PC-9 (cell line): ENCODE results near the gene LIPG. TPM values are rescaled to one million over a fixed set of nuclear protein-coding genes. Genes with fewer than 3 reads are reported as not detected.

ENCODE experiments used
- BruUV-seq: library from RNA; stranded (reverse); fragments of 400-500 nt; replicated peaks from 2 replicates; lab custom pipeline; 2021; lab: Mats Ljungman, UMichigan
- CTCF ChIA-PET: fragments of 300-600 bp; sonication (Branson Sonifier 250); formaldehyde crosslinking; loops from one replicate; lab custom pipeline; 2022; ENCODE audit warnings: antibody characterized with exemption; lab: Charles Lee
- POLR2A ChIA-PET: fragments of 300-600 bp; sonication (Branson Sonifier 250); formaldehyde crosslinking; loops from one replicate; lab custom pipeline; 2022; ENCODE audit warnings: antibody characterized with exemption; ENCODE audit not compliant: unreplicated experiment; lab: Charles Lee
- DNase-seq, 2 experiments: peaks; one replicate each; pipeline versions ENCODE4 v3.0.0 to v3.0.0-alpha.2; 2015 to 2022; ENCODE audit warnings: mixed read lengths in 1 of 2
- H2AFZ ChIP-seq: fragments of 200-600 bp; sonication (generic); 2 replicates; pipeline ENCODE4 v1.8.1; 2017; ENCODE audit warnings: antibody characterized with exemption
- H3F3A ChIP-seq: fragments of 200-600 bp; sonication (generic); 2 replicates; pipeline ENCODE4 v1.8.1; 2017; ENCODE audit warnings: antibody characterized with exemption, mild to moderate bottlenecking, low read depth; ENCODE audit not compliant: insufficient read depth
- H3K27ac ChIP-seq: fragments of 200-600 bp; sonication (generic); 2 replicates; pipeline ENCODE4 v1.6.1; 2016; ENCODE audit warnings: mixed run types
- H3K27me3 ChIP-seq: fragments of 200-600 bp; sonication (generic); 2 replicates; pipeline ENCODE4 v1.6.1; 2016; ENCODE audit warnings: low read depth, mixed run types; ENCODE audit not compliant: insufficient read depth
- H3K36me3 ChIP-seq: fragments of 200-600 bp; sonication (generic); 2 replicates; pipeline ENCODE4 v1.6.1; 2016; ENCODE audit warnings: low read depth, mixed run types
- H3K4me1 ChIP-seq: fragments of 200-600 bp; sonication (generic); replicated peaks from 2 replicates; pipeline ENCODE4 v1.6.1; 2016; ENCODE audit warnings: mixed run types; ENCODE audit not compliant: insufficient read depth
- H3K4me2 ChIP-seq: fragments of 200-600 bp; sonication (generic); 2 replicates; pipeline ENCODE4 v1.6.1; 2017; ENCODE audit warnings: mixed run types
- H3K4me3 ChIP-seq: fragments of 200-600 bp; sonication (generic); 2 replicates; pipeline ENCODE4 v1.6.1; 2016; ENCODE audit warnings: mixed run types
- H3K79me2 ChIP-seq: fragments of 200-600 bp; sonication (generic); 2 replicates; pipeline ENCODE4 v1.6.1; 2017; ENCODE audit warnings: low read depth, mixed run types
- H3K9me2 ChIP-seq: fragments of 200-600 bp; sonication (generic); 2 replicates; pipeline ENCODE4 v1.8.1; 2017; ENCODE audit warnings: mild to moderate bottlenecking; ENCODE audit not compliant: insufficient read depth
- H3K9me3 ChIP-seq: fragments of 200-600 bp; sonication (generic); 2 replicates; pipeline ENCODE4 v1.8.1; 2016; ENCODE audit warnings: low read depth; ENCODE audit not compliant: insufficient read depth
- H4K20me1 ChIP-seq: fragments of 200-600 bp; sonication (generic); 2 replicates; pipeline ENCODE4 v1.8.1; 2017; ENCODE audit not compliant: insufficient read depth
- CTCF ChIP-seq: fragments of 200-600 bp; sonication (generic); conservative IDR thresholded peaks from 2 replicates; pipeline ENCODE4 v1.6.1; 2017; ENCODE audit warnings: mixed run types, antibody characterized with exemption, mild to moderate bottlenecking, moderate library complexity
- EZH2 ChIP-seq: fragments of 200-600 bp; sonication (generic); IDR thresholded peaks from 2 replicates; pipeline ENCODE4 v1.8.0; 2017; ENCODE audit warnings: antibody characterized with exemption, low read depth
- intact Hi-C: fragments of 100-400 bp; cut with micrococcal nuclease; formaldehyde crosslinking; loops from one replicate; pipeline ENCODE4 v1.10.0; 2022; ENCODE audit not compliant: unreplicated experiment
- total RNA-seq: library from RNA; stranded (reverse); gene quantifications from 2 replicates; pipeline ENCODE4 v1.2.3, GENCODE V29; 2021

The LIPG gene
- total RNA-seq, 1 experiment from 2014 or later: 30.9 TPM

GRCh38 chr18:49591271-49591670 lies 29.4 kb downstream of the LIPG start:
- intact Hi-C loops: no loop called here
- CTCF ChIA-PET: no interaction called here

GRCh38 chr18:49591775-49592174 lies 29.9 kb downstream of the LIPG start:
- H3K27ac ChIP-seq: no peak overlapping the region
- no peak overlapping the region for H2AFZ ChIP-seq
- no peak overlapping the region for H3K4me3 ChIP-seq
- peaks cover 4% of the 10 kb centered on the region; the same call in 1 of the 2 replicates for H3K36me3 ChIP-seq
- peaks cover 7% of the 10 kb centered on the region; the same call in 1 of the 2 replicates for H3F3A ChIP-seq
- H3K9me3 ChIP-seq: no peaks in the 10 kb centered on the region
- intact Hi-C loops: no loop called here
- POLR2A ChIA-PET: no interaction called here
- no peak for DNase-seq
- CTCF ChIA-PET: no interaction called here
- TF ChIP-seq CTCF (no peak), EZH2 (no peak)
- no peaks in the 10 kb centered on the region for H3K9me2 ChIP-seq
- no peaks in the 10 kb centered on the region for H3K79me2 ChIP-seq
- no peaks in the 10 kb centered on the region for H3K27me3 ChIP-seq
- no peak overlapping the region for H3K4me2 ChIP-seq
- no TSS peak for BruUV-seq
- no peaks in the 10 kb centered on the region for H4K20me1 ChIP-seq
- no peaks in the 10 kb centered on the region for H3K4me1 ChIP-seq

More at GRCh38 chr18:49591271-49591670, 29.4 kb downstream of the LIPG start:
- Histone ChIP-seq H3K4me3 (no peak overlapping the region), H3K4me2 (no peak overlapping the region), H3K36me3 (peaks cover 4% of the 10 kb centered on the region; the same call in 1 of the 2 replicates), H3F3A (peaks cover 7% of the 10 kb centered on the region; the same call in 1 of the 2 replicates), H4K20me1 (no peaks in the 10 kb centered on the region), H3K27ac (no peak overlapping the region), H3K79me2 (no peaks in the 10 kb centered on the region), H3K9me3 (no peaks in the 10 kb centered on the region), H3K27me3 (no peaks in the 10 kb centered on the region), H3K9me2 (no peaks in the 10 kb centered on the region), H2AFZ (no peak overlapping the region), H3K4me1 (no peaks in the 10 kb centered on the region)
- TF ChIP-seq EZH2 (no peak), CTCF (no peak)
- BruUV-seq: no TSS peak
- DNase-seq: no peak
- POLR2A ChIA-PET: no interaction called here

GRCh38 chr18:49596687-49597086 lies 34.8 kb downstream of the LIPG start:
- Histone ChIP-seq H3K4me2 (no peak overlapping the region), H3K9me3 (no peaks in the 10 kb centered on the region), H3K4me1 (no peaks in the 10 kb centered on the region), H3K27me3 (no peaks in the 10 kb centered on the region), H3K4me3 (no peak overlapping the region), H3K9me2 (no peaks in the 10 kb centered on the region), H3K36me3 (no peaks in the 10 kb centered on the region), H3K27ac (no peak overlapping the region), H2AFZ (no peak overlapping the region), H4K20me1 (no peaks in the 10 kb centered on the region), H3F3A (0 out of 2 replicates have a peak, but pooled peaks cover 7% of the 10 kb centered on the region), H3K79me2 (no peaks in the 10 kb centered on the region)
- ChIA-PET CTCF (no interaction called here), POLR2A (no interaction called here)
- no peak for DNase-seq
- TF ChIP-seq EZH2: no peak
- no peak for TF ChIP-seq CTCF
- no TSS peak for BruUV-seq
- intact Hi-C loops: no loop called here
